ENCODE results near the gene CCNY. TPM values are rescaled to one million over a fixed set of nuclear protein-coding genes. Genes with fewer than 3 reads are reported as not detected.

CCNY gene
- total and polyA plus RNA-seq, 8 donors: 5.8 to 99.6 (median 37.7) TPM

DNA sequence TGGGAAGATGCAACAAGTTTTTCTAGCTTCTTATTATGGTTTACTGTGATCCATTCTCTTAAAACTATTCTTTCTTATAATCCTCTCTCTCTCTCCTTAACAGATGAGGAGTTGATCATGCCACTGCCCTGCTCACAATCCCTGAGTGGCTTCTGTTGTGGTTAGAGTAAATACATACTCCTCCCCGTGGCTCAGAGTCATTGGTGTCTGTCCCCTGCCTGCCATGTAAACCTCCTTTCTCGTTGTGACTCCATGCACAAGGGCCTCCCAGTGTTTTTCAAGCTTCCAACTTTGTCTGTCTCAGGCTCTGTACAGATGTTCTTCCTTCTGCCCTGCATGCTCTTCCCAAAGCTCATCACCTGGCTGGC, 20.4 kb downstream of the CCNY start:
- 14 to 45% (median 23%) methylated on average over 2 of the region's 2 CpGs for WGBS, 5 donors
- no peaks in the 10 kb centered on the region for H3K27me3 ChIP-seq
- no peaks in the 10 kb centered on the region for H3K9me3 ChIP-seq
- H3K4me3 ChIP-seq: no peak overlapping the region
- intact Hi-C loops (cut with DNase I; ENCODE audit: low total_unique reads): no loop called here
- no peak for TF ChIP-seq POLR2A (IDR thresholded peaks at IDR 0.05)
- TF ChIP-seq EP300 (IDR thresholded peaks at IDR 0.05): no peak
- no peak for TF ChIP-seq POLR2AphosphoS5 (IDR thresholded peaks at IDR 0.05)
- TF ChIP-seq, protein P1, sequence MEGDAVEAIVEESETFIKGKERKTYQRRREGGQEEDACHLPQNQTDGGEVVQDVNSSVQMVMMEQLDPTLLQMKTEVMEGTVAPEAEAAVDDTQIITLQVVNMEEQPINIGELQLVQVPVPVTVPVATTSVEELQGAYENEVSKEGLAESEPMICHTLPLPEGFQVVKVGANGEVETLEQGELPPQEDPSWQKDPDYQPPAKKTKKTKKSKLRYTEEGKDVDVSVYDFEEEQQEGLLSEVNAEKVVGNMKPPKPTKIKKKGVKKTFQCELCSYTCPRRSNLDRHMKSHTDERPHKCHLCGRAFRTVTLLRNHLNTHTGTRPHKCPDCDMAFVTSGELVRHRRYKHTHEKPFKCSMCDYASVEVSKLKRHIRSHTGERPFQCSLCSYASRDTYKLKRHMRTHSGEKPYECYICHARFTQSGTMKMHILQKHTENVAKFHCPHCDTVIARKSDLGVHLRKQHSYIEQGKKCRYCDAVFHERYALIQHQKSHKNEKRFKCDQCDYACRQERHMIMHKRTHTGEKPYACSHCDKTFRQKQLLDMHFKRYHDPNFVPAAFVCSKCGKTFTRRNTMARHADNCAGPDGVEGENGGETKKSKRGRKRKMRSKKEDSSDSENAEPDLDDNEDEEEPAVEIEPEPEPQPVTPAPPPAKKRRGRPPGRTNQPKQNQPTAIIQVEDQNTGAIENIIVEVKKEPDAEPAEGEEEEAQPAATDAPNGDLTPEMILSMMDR (IDR thresholded peaks at IDR 0.05): no peak
- no peak overlapping the region for H3K27ac ChIP-seq
- H3K4me1 ChIP-seq: peaks cover 16 to 87% (median 55%) of the 10 kb centered on the region in 4 donors
- H3K36me3 ChIP-seq: no peaks in the 10 kb centered on the region
- DNase-seq: no peak

DNA sequence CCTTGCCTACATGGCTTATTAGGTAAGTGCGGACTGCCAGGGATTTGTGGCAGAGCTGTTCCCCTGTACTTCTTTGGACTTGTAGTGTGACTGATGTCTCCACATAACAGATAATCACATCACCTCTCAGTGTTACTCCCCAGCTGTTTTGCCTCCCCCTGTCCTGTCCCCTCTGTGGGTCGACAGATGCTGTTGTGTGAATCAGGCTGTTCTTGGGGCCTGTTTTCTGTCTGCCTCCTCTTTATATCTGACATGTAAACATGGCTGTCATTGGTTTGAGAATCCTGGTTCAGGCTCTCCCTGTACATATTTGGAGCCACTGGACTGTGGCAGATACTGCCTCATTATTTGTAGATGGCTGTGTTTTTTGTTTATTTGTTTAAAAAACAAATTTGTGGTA, 22.7 kb downstream of the CCNY start:
- no peaks in the 10 kb centered on the region for H3K36me3 ChIP-seq
- H3K27me3 ChIP-seq: no peaks in the 10 kb centered on the region
- DNase-seq: no peak
- H3K9me3 ChIP-seq: no peaks in the 10 kb centered on the region
- TF ChIP-seq, protein P1 (IDR thresholded peaks at IDR 0.05): no peak
- TF ChIP-seq EP300 (IDR thresholded peaks at IDR 0.05) (no peak), POLR2AphosphoS5 (IDR thresholded peaks at IDR 0.05) (no peak), POLR2A (IDR thresholded peaks at IDR 0.05) (no peak)
- intact Hi-C loops (cut with DNase I; ENCODE audit: low total_unique reads): no loop called here
- WGBS, 5 donors: 70 to 81% (median 72%) methylated on average over 2 of the region's 2 CpGs
- no peak overlapping the region for H3K27ac ChIP-seq
- H3K4me1 ChIP-seq: peaks cover 9 to 88% (median 59%) of the 10 kb centered on the region in 4 donors
- H3K4me3 ChIP-seq: no peak overlapping the region

DNA sequence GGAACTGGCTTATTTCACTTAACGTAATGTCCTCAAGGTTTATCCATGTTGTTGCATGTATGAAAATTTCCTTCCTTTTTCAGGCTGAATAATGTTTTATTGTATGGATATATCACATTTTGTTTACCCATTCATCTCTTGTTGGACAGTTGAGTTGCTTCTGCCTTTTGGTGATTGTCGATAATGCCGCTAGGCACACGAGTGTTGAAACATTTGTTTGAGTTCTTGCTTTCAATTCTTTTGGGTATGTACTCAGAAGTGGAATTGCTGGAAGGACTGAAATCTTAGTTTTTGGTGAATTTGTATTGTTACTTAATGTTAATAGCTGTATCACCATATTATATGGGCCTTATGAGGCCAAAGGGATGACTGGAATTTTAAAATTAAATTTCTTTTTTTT, 23.6 kb downstream of the CCNY start:
- no peak for DNase-seq
- Histone ChIP-seq H3K36me3 (no peaks in the 10 kb centered on the region), H3K9me3 (no peaks in the 10 kb centered on the region), H3K4me1 (peaks cover 16 to 94% (median 60%) of the 10 kb centered on the region in 4 donors), H3K27me3 (no peaks in the 10 kb centered on the region), H3K27ac (no peak overlapping the region), H3K4me3 (no peak overlapping the region)
- intact Hi-C loops (cut with DNase I; ENCODE audit: low total_unique reads): no loop called here
- WGBS, 5 donors: 95 to 99% (median 97%) methylated on average over 4 of the region's 4 CpGs
- TF ChIP-seq, protein P1 (IDR thresholded peaks at IDR 0.05): no peak
- TF ChIP-seq POLR2A (IDR thresholded peaks at IDR 0.05) (no peak), EP300 (IDR thresholded peaks at IDR 0.05) (no peak), POLR2AphosphoS5 (IDR thresholded peaks at IDR 0.05) (no peak)

DNA sequence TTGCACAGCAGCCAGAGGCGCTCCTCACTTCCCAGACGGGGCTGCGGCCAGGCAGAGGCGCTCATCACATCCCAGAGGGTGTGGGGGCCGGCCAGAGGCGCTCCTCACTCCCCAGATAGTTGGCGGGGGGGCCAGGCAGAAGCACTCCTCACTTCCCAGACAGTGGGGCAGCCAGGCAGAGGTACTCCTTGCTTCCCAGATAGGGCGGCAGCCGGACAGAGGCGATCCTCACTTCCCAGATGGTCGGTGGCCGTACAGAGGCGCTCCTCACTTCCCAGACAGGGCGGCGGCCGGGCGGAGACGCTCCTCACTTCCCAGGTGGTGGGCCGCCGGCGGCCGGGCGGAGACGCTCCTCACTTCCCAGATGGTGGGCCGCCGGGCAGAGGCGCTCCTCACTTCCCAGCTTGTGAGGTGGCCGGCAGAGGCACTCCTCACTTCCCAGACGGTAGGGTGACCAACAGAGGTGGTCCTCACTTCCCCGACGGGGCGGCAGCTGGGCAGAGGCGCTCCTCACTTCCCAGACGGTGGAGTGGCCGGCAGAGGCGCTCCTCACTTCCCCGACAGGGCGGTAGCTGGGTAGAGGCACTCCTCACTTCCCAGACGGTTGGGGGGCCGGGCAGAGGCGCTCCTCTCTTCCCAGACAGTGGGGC, 26.5 kb downstream of the CCNY start:
- no peak for DNase-seq
- Histone ChIP-seq H3K27ac (peak overlapping the region in 4 of 5 donors; percentile 7 to 79 (median 56)), H3K9me3 (no peaks in the 10 kb centered on the region), H3K27me3 (no peaks in the 10 kb centered on the region), H3K36me3 (no peaks in the 10 kb centered on the region), H3K4me3 (no peak overlapping the region), H3K4me1 (peaks cover 24 to 95% (median 60%) of the 10 kb centered on the region in 4 donors)
- TF ChIP-seq, protein P1 (IDR thresholded peaks at IDR 0.05): no peak
- TF ChIP-seq POLR2AphosphoS5 (IDR thresholded peaks at IDR 0.05) (no peak), EP300 (IDR thresholded peaks at IDR 0.05) (no peak), POLR2A (IDR thresholded peaks at IDR 0.05) (no peak)
- 94 to 98% (median 96%) methylated on average over 20 to 41 of the region's 41 CpGs for WGBS, 5 donors
- intact Hi-C loops (cut with DNase I; ENCODE audit: low total_unique reads): no loop called here
